Measurements from ENCODE around the gene HMG20A. TPM values are rescaled to one million over a fixed set of nuclear protein-coding genes. Genes with fewer than 3 reads are reported as not detected.
A peak's percentile ranks its signal among the peaks of the same experiment; 100 is the strongest.

HMG20A gene
- total RNA-seq, 1 experiment from 2014 or later, result 28.8 TPM

- no peak for DNase-seq (ENCODE audit: low spot score)
These were observed 6.2 kb downstream of the HMG20A start for GRCh38 chr15:77426871-77427270.

- DNase-seq (ENCODE audit: low spot score), result no peak
These were observed 9.5 kb downstream of the HMG20A start for GRCh38 chr15:77430213-77430612.

GRCh38 chr15:77430652-77431051 is 10.0 kb downstream of the HMG20A start:
- DNase-seq (ENCODE audit: low spot score), result no peak

- DNase-seq (ENCODE audit: low spot score), result no peak
These were observed 16.1 kb downstream of the HMG20A start for GRCh38 chr15:77436822-77437221.

GRCh38 chr15:77437264-77437663 is 16.6 kb downstream of the HMG20A start:
- DNase-seq (ENCODE audit: low spot score), result no peak

GRCh38 chr15:77440378-77440999 is 19.8 kb downstream of the HMG20A start:
- DNase-seq (ENCODE audit: low spot score), result peak; percentile 63

GRCh38 chr15:77446840-77447390 is 26.2 kb downstream of the HMG20A start:
- DNase-seq (ENCODE audit: low spot score), result no peak

- no peak for DNase-seq (ENCODE audit: low spot score)
These were observed 33.6 kb downstream of the HMG20A start for GRCh38 chr15:77454265-77454664.

GRCh38 chr15:77454951-77455350 is 34.3 kb downstream of the HMG20A start:
- DNase-seq (ENCODE audit: low spot score), result no peak

- DNase-seq (ENCODE audit: low spot score), result no peak
These were observed 35.1 kb downstream of the HMG20A start for GRCh38 chr15:77455696-77456321.

GRCh38 chr15:77456746-77457145 is 36.1 kb downstream of the HMG20A start:
- no peak for DNase-seq (ENCODE audit: low spot score)

- no peak for DNase-seq (ENCODE audit: low spot score)
These were observed 36.7 kb downstream of the HMG20A start for GRCh38 chr15:77457191-77457904.

GRCh38 chr15:77457905-77458265 is 37.2 kb downstream of the HMG20A start:
- DNase-seq (ENCODE audit: low spot score), result no peak

- DNase-seq (ENCODE audit: low spot score), result no peak
These were observed 38.3 kb downstream of the HMG20A start for GRCh38 chr15:77459031-77459430.

- DNase-seq (ENCODE audit: low spot score), result no peak
These were observed 40.8 kb downstream of the HMG20A start for GRCh38 chr15:77461486-77461885.

GRCh38 chr15:77464129-77464865 is 43.6 kb downstream of the HMG20A start:
- no peak for DNase-seq (ENCODE audit: low spot score)

- DNase-seq (ENCODE audit: low spot score), result no peak
These were observed 45.8 kb downstream of the HMG20A start for GRCh38 chr15:77466521-77466920.

- no peak for DNase-seq (ENCODE audit: low spot score)
These were observed 48.2 kb downstream of the HMG20A start for GRCh38 chr15:77468896-77469295.

GRCh38 chr15:77470235-77470634 is 49.5 kb downstream of the HMG20A start:
- no peak for DNase-seq (ENCODE audit: low spot score)

- no peak for DNase-seq (ENCODE audit: low spot score)
These were observed 52.6 kb downstream of the HMG20A start for GRCh38 chr15:77473328-77473727.

- no peak for DNase-seq (ENCODE audit: low spot score)
These were observed 53.8 kb downstream of the HMG20A start for GRCh38 chr15:77474310-77474988.

GRCh38 chr15:77475001-77475400 is 54.3 kb downstream of the HMG20A start:
- DNase-seq (ENCODE audit: low spot score), result no peak
